GM12865 (cell line): ENCODE data around the gene ACADVL.

ENCODE experiments used
- DNase-seq: peaks from one replicate; pipeline ENCODE4 v3.0.0; 2010; ENCODE audit warnings: low read depth
- H3K4me3 ChIP-seq: 2 replicates; pipeline ENCODE4 v1.5.1; 2011; ENCODE audit warnings: mild to moderate bottlenecking, low read depth, low read length, control low read depth
- CTCF ChIP-seq: IDR thresholded peaks from 2 replicates; pipeline ENCODE4 v1.5.1; 2011; ENCODE audit warnings: low read length, control low read depth, low read depth, inconsistent platforms; ENCODE audit not compliant: insufficient read depth; ENCODE audit errors: missing control alignments

Gene ACADVL

GRCh38 chr17:7223375-7223774, 3.6 kb downstream of the ACADVL start:
- DNase-seq: no peak
- H3K4me3 ChIP-seq: no peak overlapping the region
- no peak for TF ChIP-seq CTCF

GRCh38 chr17:7224110-7224509, 4.4 kb downstream of the ACADVL start:
- TF ChIP-seq CTCF: no peak
- no peak for DNase-seq
- no peak overlapping the region for H3K4me3 ChIP-seq

GRCh38 chr17:7224661-7225111, 4.9 kb downstream of the ACADVL start:
- no peak for DNase-seq
- TF ChIP-seq CTCF: no peak
- H3K4me3 ChIP-seq: no peak overlapping the region

- TF ChIP-seq CTCF: no peak
- DNase-seq: no peak
- no peak overlapping the region for H3K4me3 ChIP-seq
These were observed 6.1 kb downstream of the ACADVL start for GRCh38 chr17:7225711-7226331.

- no peak overlapping the region for H3K4me3 ChIP-seq
- TF ChIP-seq CTCF: no peak
- DNase-seq: no peak
These were observed 7.3 kb downstream of the ACADVL start for GRCh38 chr17:7226721-7227710.

- no peak overlapping the region for H3K4me3 ChIP-seq
- DNase-seq: no peak
- no peak for TF ChIP-seq CTCF
These were observed 9.2 kb downstream of the ACADVL start for GRCh38 chr17:7228920-7229319.
